GM12874 (cell line): ENCODE results near the gene C16orf89.

ENCODE experiments used
- CTCF ChIP-seq: IDR thresholded peaks from 2 replicates; pipeline ENCODE4 v1.5.1; 2011; ENCODE audit warnings: low read depth, mild to moderate bottlenecking, control low read depth, low read length, moderate library complexity; ENCODE audit not compliant: insufficient read depth

C16orf89 gene

GRCh38 chr16:5031601-5032000 lies 34.2 kb downstream of the C16orf89 start:
- TF ChIP-seq CTCF: no peak

- TF ChIP-seq CTCF: no peak
Observed at GRCh38 chr16:5030251-5030870, 35.4 kb downstream of the C16orf89 start.

- TF ChIP-seq CTCF: no peak
Observed at GRCh38 chr16:5028950-5029475, 36.7 kb downstream of the C16orf89 start.

GRCh38 chr16:5027575-5028235 lies 38.1 kb downstream of the C16orf89 start:
- no peak for TF ChIP-seq CTCF

GRCh38 chr16:5027086-5027485 lies 38.7 kb downstream of the C16orf89 start:
- no peak for TF ChIP-seq CTCF

GRCh38 chr16:5026664-5027063 lies 39.1 kb downstream of the C16orf89 start:
- no peak for TF ChIP-seq CTCF

GRCh38 chr16:5025171-5025632 lies 40.6 kb downstream of the C16orf89 start:
- TF ChIP-seq CTCF: no peak
